ENCODE results near the gene MGRN1.

GRCh38 chr16:4588386-4588785, 36.2 kb upstream of the MGRN1 start:
- TF ChIP-seq POLR2AphosphoS5 (IDR thresholded peaks at IDR 0.05; ENCODE audit: low read depth, low read length) = no peak
- no peak for TF ChIP-seq TAF1 (IDR thresholded peaks at IDR 0.05; ENCODE audit: borderline replicate concordance, insufficient read depth, low read length)
- no peak for TF ChIP-seq REST (IDR thresholded peaks at IDR 0.05; ENCODE audit: insufficient read depth in 1 of 2, low read depth in 2 of 2, low read length in 2 of 2)
- TF ChIP-seq SIN3A (IDR thresholded peaks at IDR 0.05; ENCODE audit: borderline replicate concordance, insufficient read depth, low read length) = no peak
- TF ChIP-seq FOXP2 (optimal IDR thresholded peaks at IDR 0.05; ENCODE audit: borderline replicate concordance, extremely low read depth, extremely low read length, insufficient read depth) = no peak
